ENCODE data around the gene MBD3L2.
"Not testable (repeated sequence)": the region's sequence is repeated elsewhere in the genome, so short reads cannot be mapped to it uniquely, and the experiment has no call there.

The MBD3L2 gene

GRCh38 chr19:7010722-7011593 lies 38.2 kb upstream of the MBD3L2 start:
- DNase-seq (ENCODE audit: low read depth) = no peak

GRCh38 chr19:7013678-7014077 lies 35.4 kb upstream of the MBD3L2 start:
- no peak for TF ChIP-seq CTCF (IDR thresholded peaks at IDR 0.05; ENCODE audit: low read depth, low read length, missing control alignments)
- DNase-seq (ENCODE audit: low read depth) = no peak
- H3K4me3 ChIP-seq (ENCODE audit: low read depth, low read length) = no peak overlapping the region

More at GRCh38 chr19:7010722-7011593, 38.2 kb upstream of the MBD3L2 start:
- TF ChIP-seq CTCF (IDR thresholded peaks at IDR 0.05; ENCODE audit: low read depth, low read length, missing control alignments) = no peak
- no peak overlapping the region for H3K4me3 ChIP-seq (ENCODE audit: low read depth, low read length)

GRCh38 chr19:7018828-7019227 lies 30.3 kb upstream of the MBD3L2 start:
- no peak overlapping the region for H3K4me3 ChIP-seq (ENCODE audit: low read depth, low read length)
- TF ChIP-seq CTCF (IDR thresholded peaks at IDR 0.05; ENCODE audit: low read depth, low read length, missing control alignments) = no peak
- no peak for DNase-seq (ENCODE audit: low read depth)

DNA sequence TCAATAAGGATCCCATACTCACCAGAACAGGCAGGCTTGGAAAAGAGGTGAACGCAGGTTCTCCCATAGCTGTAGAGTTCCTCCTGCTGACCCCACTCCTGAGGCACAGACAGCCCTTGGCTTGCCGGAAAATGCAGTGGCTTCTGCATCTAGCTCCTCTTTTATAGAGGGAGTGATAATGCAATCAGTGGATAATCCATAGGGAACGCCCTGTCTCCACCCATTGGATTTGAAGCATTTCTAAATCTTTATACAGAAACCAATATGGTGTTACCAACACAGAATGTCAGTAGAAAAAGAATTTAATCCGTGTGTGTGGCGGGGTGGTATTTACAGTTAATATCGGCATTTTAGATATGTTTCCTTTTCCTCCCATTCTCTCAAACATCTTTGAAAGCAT lies 27.8 kb upstream of the MBD3L2 start, which contains the start of gene MBD3L2B:
MBD3L2B (minus strand) TSS at position 101 of the 400 bp plus-strand sequence; CDS start at position 67, 34 bp downstream.
- DNase-seq (ENCODE audit: low read depth); H3K4me3 ChIP-seq (ENCODE audit: low read depth, low read length): not testable (repeated sequence)

GRCh38 chr19:7028790-7029189 lies 20.3 kb upstream of the MBD3L2 start:
- DNase-seq (ENCODE audit: low read depth) = not testable (repeated sequence)

DNA sequence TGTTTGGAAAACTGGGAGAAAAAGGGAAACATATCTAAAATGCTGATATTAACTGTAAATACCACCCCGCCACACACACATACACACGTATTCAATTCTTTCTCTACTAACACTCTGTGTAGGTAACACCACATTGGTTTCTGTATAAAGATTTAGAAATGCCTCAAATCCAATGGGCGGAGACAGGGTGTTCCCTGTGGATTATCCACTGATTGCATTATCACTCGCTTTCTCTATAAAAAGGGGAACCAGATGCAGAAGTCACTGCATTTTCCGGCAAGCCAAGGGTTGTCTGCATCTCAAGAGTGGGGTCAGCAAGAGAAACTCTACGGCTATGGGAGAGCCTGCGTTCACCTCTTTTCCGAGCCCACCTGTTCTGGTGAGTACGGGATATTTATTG lies 18.8 kb upstream of the MBD3L2 start, which contains the start of gene MBD3L5:
MBD3L5 (plus strand) TSS at position 301 of the 400 bp plus-strand sequence; CDS start at position 335, 34 bp downstream.
- not testable (repeated sequence) for DNase-seq (ENCODE audit: low read depth); H3K4me3 ChIP-seq (ENCODE audit: low read depth, low read length)

More at GRCh38 chr19:7028790-7029189, 20.3 kb upstream of the MBD3L2 start:
- H3K4me3 ChIP-seq (ENCODE audit: low read depth, low read length) = not testable (repeated sequence)

DNA sequence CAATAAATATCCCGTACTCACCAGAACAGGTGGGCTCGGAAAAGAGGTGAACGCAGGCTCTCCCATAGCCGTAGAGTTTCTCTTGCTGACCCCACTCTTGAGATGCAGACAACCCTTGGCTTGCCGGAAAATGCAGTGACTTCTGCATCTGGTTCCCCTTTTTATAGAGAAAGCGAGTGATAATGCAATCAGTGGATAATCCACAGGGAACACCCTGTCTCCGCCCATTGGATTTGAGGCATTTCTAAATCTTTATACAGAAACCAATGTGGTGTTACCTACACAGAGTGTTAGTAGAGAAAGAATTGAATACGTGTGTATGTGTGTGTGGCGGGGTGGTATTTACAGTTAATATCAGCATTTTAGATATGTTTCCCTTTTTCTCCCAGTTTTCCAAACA lies 9.0 kb upstream of the MBD3L2 start, which contains the start of gene MBD3L4:
MBD3L4 (minus strand) TSS at position 101 of the 400 bp plus-strand sequence; CDS start at position 66, 35 bp downstream.
- H3K4me3 ChIP-seq (ENCODE audit: low read depth, low read length); DNase-seq (ENCODE audit: low read depth): not testable (repeated sequence)

GRCh38 chr19:7041563-7041962 lies 7.6 kb upstream of the MBD3L2 start:
- DNase-seq (ENCODE audit: low read depth); H3K4me3 ChIP-seq (ENCODE audit: low read depth, low read length): not testable (repeated sequence)

GRCh38 chr19:7051421-7051820 lies 2.3 kb downstream of the MBD3L2 start:
- not testable (repeated sequence) for H3K4me3 ChIP-seq (ENCODE audit: low read depth, low read length); DNase-seq (ENCODE audit: low read depth)

DNA sequence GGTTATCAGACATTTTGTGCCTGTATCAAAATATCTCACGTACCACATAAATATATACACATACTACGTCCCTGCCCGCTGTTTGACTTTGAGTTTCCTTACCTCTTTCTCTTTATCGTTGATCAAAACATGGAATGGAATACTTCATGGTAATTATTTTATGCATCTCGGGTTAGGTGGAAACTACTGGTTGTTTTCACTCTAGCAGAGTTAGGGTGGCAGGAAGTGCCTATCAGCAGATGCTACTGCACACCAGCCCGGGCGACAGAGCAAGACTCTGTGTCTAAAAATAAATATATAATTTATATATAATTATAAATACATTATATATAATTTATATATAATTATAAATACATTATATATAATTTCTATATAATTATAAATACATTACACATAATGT lies 3.8 kb downstream of the MBD3L2 start:
- not testable (repeated sequence) for H3K4me3 ChIP-seq (ENCODE audit: low read depth, low read length); DNase-seq (ENCODE audit: low read depth)

DNA sequence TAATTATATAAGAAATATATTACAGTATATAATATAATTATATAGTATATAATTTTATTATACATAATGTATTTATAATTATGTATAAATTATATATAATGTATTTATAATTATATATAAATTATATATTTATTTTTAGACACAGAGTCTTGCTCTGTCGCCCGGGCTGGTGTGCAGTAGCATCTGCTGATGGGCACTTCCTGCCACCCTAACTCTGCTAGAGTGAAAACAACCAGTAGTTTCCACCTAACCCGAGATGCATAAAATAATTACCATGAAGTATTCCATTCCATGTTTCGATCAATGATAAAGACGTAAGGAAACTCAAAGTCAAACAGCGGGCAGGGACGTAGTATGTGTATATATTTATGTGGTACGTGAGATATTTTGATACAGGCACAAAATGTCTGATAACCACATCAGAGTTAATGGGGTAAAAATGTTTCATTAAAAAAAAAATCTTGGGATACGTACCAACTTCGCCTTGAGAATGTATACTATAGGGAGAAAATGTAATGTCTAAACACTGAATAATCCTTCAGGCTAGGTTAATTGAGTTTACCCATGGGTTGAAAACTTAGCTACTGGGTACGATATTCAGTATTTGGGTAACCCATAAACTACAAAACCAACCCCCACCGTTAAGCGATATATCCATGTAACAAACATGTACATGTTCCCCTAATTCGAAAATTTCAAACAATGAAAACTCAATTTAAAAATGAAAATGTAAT lies 5.7 kb downstream of the MBD3L2 start:
- H3K4me3 ChIP-seq (ENCODE audit: low read depth, low read length) = not testable (repeated sequence)

GRCh38 chr19:7055679-7056078 lies 6.6 kb downstream of the MBD3L2 start:
- not testable (repeated sequence) for H3K4me3 ChIP-seq (ENCODE audit: low read depth, low read length); DNase-seq (ENCODE audit: low read depth)

More for the DNA sequence above, 5.7 kb downstream of the MBD3L2 start:
- not testable (repeated sequence) for DNase-seq (ENCODE audit: low read depth)

- not testable (repeated sequence) for DNase-seq (ENCODE audit: low read depth); H3K4me3 ChIP-seq (ENCODE audit: low read depth, low read length)
Observed at GRCh38 chr19:7056371-7056770, 7.2 kb downstream of the MBD3L2 start.

DNA sequence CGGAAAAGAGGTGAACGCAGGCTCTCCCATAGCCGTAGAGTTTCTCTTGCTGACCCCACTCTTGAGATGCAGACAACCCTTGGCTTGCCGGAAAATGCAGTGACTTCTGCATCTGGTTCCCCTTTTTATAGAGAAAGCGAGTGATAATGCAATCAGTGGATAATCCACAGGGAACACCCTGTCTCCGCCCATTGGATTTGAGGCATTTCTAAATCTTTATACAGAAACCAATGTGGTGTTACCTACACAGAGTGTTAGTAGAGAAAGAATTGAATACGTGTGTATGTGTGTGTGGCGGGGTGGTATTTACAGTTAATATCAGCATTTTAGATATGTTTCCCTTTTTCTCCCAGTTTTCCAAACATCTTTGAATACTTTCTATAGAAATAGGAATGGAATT lies 9.5 kb downstream of the MBD3L2 start, which contains the start of gene MBD3L3:
MBD3L3 (minus strand) TSS at position 101 of the 400 bp plus-strand sequence; CDS start at position 30, 71 bp downstream.
- not testable (repeated sequence) for DNase-seq (ENCODE audit: low read depth); H3K4me3 ChIP-seq (ENCODE audit: low read depth, low read length)

- not testable (repeated sequence) for DNase-seq (ENCODE audit: low read depth); H3K4me3 ChIP-seq (ENCODE audit: low read depth, low read length)
Observed at GRCh38 chr19:7059977-7060376, 10.9 kb downstream of the MBD3L2 start.
